Thoracic aorta (tissue), 2 donors: ENCODE measurements around the gene FAT4. TPM values are rescaled to one million over a fixed set of nuclear protein-coding genes. Genes with fewer than 3 reads are reported as not detected.

Experiments used
- ATAC-seq: fragments of 150-250 bp; one replicate; pipeline ENCODE4 v1.8.0; 2017; ENCODE audit warnings: low read depth; ENCODE audit not compliant: insufficient number of reproducible peaks, low FRiP score
- DNase-seq: peaks from one replicate; pipeline ENCODE4 v3.0.0-alpha.2; 2020; ENCODE audit warnings: low spot score
- H3K27ac ChIP-seq, 2 donors: fragments of 200-600 bp; sonication (generic); 1 replicate in 1 of 2; 2 replicates in 1 of 2; pipeline ENCODE4 v1.5.1; 2016; ENCODE audit warnings: mild to moderate bottlenecking in 2 of 2, moderate library complexity in 2 of 2
- H3K27me3 ChIP-seq: fragments of 200-600 bp; sonication (generic); replicated peaks from 2 replicates; pipeline ENCODE4 v1.6.0; 2016; ENCODE audit warnings: mild to moderate bottlenecking; ENCODE audit not compliant: insufficient read depth
- H3K36me3 ChIP-seq: fragments of 200-600 bp; sonication (generic); one replicate; pipeline ENCODE4 v1.5.1; 2016
- H3K4me1 ChIP-seq, 2 donors: fragments of 200-600 bp; sonication (generic); 1 replicate in 1 of 2; 2 replicates in 1 of 2; pipeline versions ENCODE4 v1.5.1 to v1.6.0; 2016; ENCODE audit warnings: low read depth in 2 of 2, mild to moderate bottlenecking in 1 of 2; ENCODE audit not compliant: control insufficient read depth in 1 of 2
- H3K4me3 ChIP-seq: fragments of 200-600 bp; sonication (generic); 2 replicates; pipeline ENCODE4 v1.5.1; 2016; ENCODE audit warnings: mild to moderate bottlenecking
- H3K9me3 ChIP-seq: fragments of 200-600 bp; sonication (generic); 2 replicates; pipeline ENCODE4 v1.5.1; 2016
- CTCF ChIP-seq: fragments of 200-600 bp; sonication (generic); IDR thresholded peaks from one replicate; pipeline ENCODE4 v1.5.1; 2019; ENCODE audit warnings: antibody characterized with exemption
- total RNA-seq, 2 donors: library from RNA; depleted of rRNA; stranded (reverse); fragments of >200 nt; gene quantifications; one replicate each; pipeline versions ENCODE4 v1.1.0 to v1.2.3, GENCODE V29; 2016

The FAT4 gene
- total RNA-seq, 2 donors from 2014 or later, result 53.6 to 83.7 TPM

- peaks cover 20 to 50% of the 10 kb centered on the region in 2 donors for H3K4me1 ChIP-seq
- H3K9me3 ChIP-seq, result no peaks in the 10 kb centered on the region
- TF ChIP-seq CTCF, result no peak
- H3K4me3 ChIP-seq, result peak overlapping the region; percentile 84
- ATAC-seq, result no peak
- H3K27me3 ChIP-seq, result no peaks in the 10 kb centered on the region
- H3K27ac ChIP-seq, result peak overlapping the region; percentile 85 to 96
- H3K36me3 ChIP-seq, result no peaks in the 10 kb centered on the region
- no peak for DNase-seq
Measured at GRCh38 chr4:125316401-125316790, 1.6 kb downstream of the FAT4 start.

- ATAC-seq, result no peak
- no peaks in the 10 kb centered on the region for H3K27me3 ChIP-seq
- peak overlapping the region; percentile 84 for H3K4me3 ChIP-seq
- DNase-seq, result no peak
- no peaks in the 10 kb centered on the region for H3K36me3 ChIP-seq
- H3K27ac ChIP-seq, result peak overlapping the region; percentile 20 to 85
- TF ChIP-seq CTCF, result no peak
- H3K9me3 ChIP-seq, result no peaks in the 10 kb centered on the region
- peaks cover 24 to 56% of the 10 kb centered on the region in 2 donors for H3K4me1 ChIP-seq
Measured at GRCh38 chr4:125316791-125317524, 2.2 kb downstream of the FAT4 start.

- Histone ChIP-seq H3K4me3 (peak overlapping the region; percentile 84), H3K27ac (peak overlapping the region; percentile 14 to 20), H3K9me3 (no peaks in the 10 kb centered on the region), H3K27me3 (no peaks in the 10 kb centered on the region), H3K4me1 (peaks cover 24 to 59% of the 10 kb centered on the region in 2 donors), H3K36me3 (no peaks in the 10 kb centered on the region)
- TF ChIP-seq CTCF, result peak; percentile 34
- ATAC-seq (no peak), DNase-seq (no peak)
Measured at GRCh38 chr4:125317525-125317877, 2.7 kb downstream of the FAT4 start.

- H3K27me3 ChIP-seq, result no peaks in the 10 kb centered on the region
- DNase-seq (no peak), ATAC-seq (no peak)
- H3K9me3 ChIP-seq, result no peaks in the 10 kb centered on the region
- peaks cover 25 to 66% of the 10 kb centered on the region in 2 donors for H3K4me1 ChIP-seq
- no peaks in the 10 kb centered on the region for H3K36me3 ChIP-seq
- TF ChIP-seq CTCF, result no peak
- peak overlapping the region in 1 of 2 donors; percentile 6 for H3K27ac ChIP-seq
- H3K4me3 ChIP-seq, result peak overlapping the region; percentile 84
Measured at GRCh38 chr4:125319311-125319710, 4.6 kb downstream of the FAT4 start.

GRCh38 chr4:125321709-125322365, 7.1 kb downstream of the FAT4 start:
- peak overlapping the region; percentile 64 for H3K4me3 ChIP-seq
- H3K9me3 ChIP-seq, result no peaks in the 10 kb centered on the region
- no peaks in the 10 kb centered on the region for H3K36me3 ChIP-seq
- DNase-seq, result no peak
- no peak for ATAC-seq
- H3K27me3 ChIP-seq, result no peaks in the 10 kb centered on the region
- no peak for TF ChIP-seq CTCF
- H3K4me1 ChIP-seq, result peaks cover 33 to 81% of the 10 kb centered on the region in 2 donors
- peak overlapping the region; percentile 46 to 49 for H3K27ac ChIP-seq
